Heart left ventricle (tissue), 16 donors: ENCODE results near the gene C1QL1. TPM values are rescaled to one million over a fixed set of nuclear protein-coding genes. Genes with fewer than 3 reads are reported as not detected.

Source experiments
- ATAC-seq, 4 donors: fragments of 200-7000 bp; cut with Tn5 transposase; one replicate each; pipeline ENCODE4 v1.9.1; 2020 to 2022; ENCODE audit warnings: moderate library complexity in 4 of 4, mild to moderate bottlenecking in 3 of 4, moderate number of reproducible peaks in 1 of 4
- DNase-seq, 5 donors: peaks; one replicate each; pipeline ENCODE4 v3.0.0-alpha.2; 2020
- H3K27ac ChIP-seq, 12 donors: fragments of 200-600 bp; sonication (generic) in 4 of 12; one replicate each; pipeline versions ENCODE4 v1.5.0 to v1.8.0; 2016 to 2022; ENCODE audit warnings: mild to moderate bottlenecking in 2 of 12
- H3K27me3 ChIP-seq, 9 donors: fragments of 200-600 bp; sonication (generic) in 2 of 9; one replicate each; pipeline versions ENCODE4 v1.5.1 to v1.8.0; 2016 to 2022; ENCODE audit warnings: mild to moderate bottlenecking in 3 of 9
- H3K36me3 ChIP-seq, 9 donors: fragments of 200-600 bp; sonication (generic) in 2 of 9; one replicate each; pipeline versions ENCODE4 v1.5.0 to v1.8.0; 2018 to 2022; ENCODE audit warnings: mild to moderate bottlenecking in 2 of 9
- H3K4me1 ChIP-seq, 12 donors: fragments of 200-600 bp; sonication (generic) in 4 of 12; one replicate each; pipeline versions ENCODE4 v1.5.0 to v1.8.0; 2016 to 2022; ENCODE audit warnings: mild to moderate bottlenecking in 3 of 12
- H3K4me3 ChIP-seq, 12 donors: fragments of 200-600 bp; sonication (generic) in 4 of 12; one replicate each; pipeline versions ENCODE4 v1.5.0 to v1.8.0; 2017 to 2022; ENCODE audit warnings: mild to moderate bottlenecking in 9 of 12, moderate library complexity in 4 of 12
- H3K9me3 ChIP-seq, 12 donors: fragments of 200-600 bp; sonication (generic) in 4 of 12; one replicate each; pipeline versions ENCODE4 v1.5.0 to v1.8.0; 2016 to 2022; ENCODE audit warnings: mild to moderate bottlenecking in 1 of 12
- CTCF ChIP-seq, 12 donors: fragments of 200-600 bp; sonication (generic) in 4 of 12; IDR thresholded peaks; one replicate each; pipeline versions ENCODE4 v1.5.0 to v1.8.0; 2018 to 2022; ENCODE audit warnings: antibody characterized with exemption in 12 of 12, mild to moderate bottlenecking in 5 of 12
- POLR2A ChIP-seq, 2 donors: fragments of 450-650 bp; IDR thresholded peaks; one replicate each; pipeline ENCODE4 v1.6.1; 2017; ENCODE audit warnings: antibody characterized with exemption in 2 of 2, mild to moderate bottlenecking in 2 of 2, moderate library complexity in 2 of 2
- WGBS, 4 donors: extraction: QIAGEN DNeasy Blood & Tissue Kit in 2 of 4; methylation state at CpG; one replicate each; pipeline versions ENCODE4 v1.1.5 to v1.1.7; 2013 to 2018; 5-methylcytosine and 5-hydroxymethylcytosine counted together
- intact Hi-C, 10 donors: fragments of 100-400 bp; cut with DNase I; formaldehyde crosslinking; loops; one replicate each; pipeline versions ENCODE4 v1.11.1 to v1.14.2; 2022
- polyA plus RNA-seq, 2 donors: library from polyadenylated mRNA; stranded (reverse); fragments of 200-250 nt; gene quantifications; one replicate each; pipeline ENCODE4 v1.2.3, GENCODE V29; 2013
- total RNA-seq, 9 donors: library from RNA; depleted of rRNA in 2 of 9; stranded (reverse); fragments of >200 nt in 2 of 9; fragmentation: NEBNext Ultra II Directional in 3 of 9; extraction: Animal tissue kit (Norgen Biotek cat#: 25700) in 3 of 9; gene quantifications; one replicate each; pipeline versions ENCODE4 v1.1.0 to v1.2.4, GENCODE V29; 2016 to 2023
- donor health status: ischemic (EF 13 %, LVEDD 7.1; RV severe dilation, severe dysfunction).
- donor health status: healthy with polysubstance abuse.
- donor health status: DM: no; HTN: yes; CAD: no.
- donor health status: DM: no; HTN: no; CAD: no.
- donor health status: ischemic (EF 25% LVEDD 6.9; RV normal size, moderate dysfunction).
- donor health status: ischemic (EF 25% LVEDD 5.7; RV mildly dilated, moderate dysfunction).
- donor health status: healthy.
- donor health status: DM: yes; HTN: yes; CAD: no.
- donor health status: ischemic (EF 35%, LVEDD 5.7; RV mildly dilated, moderate dysfunction).
- donor health status: nonischemic (EF 11% LVEDD 7.7; RV severe dilation, severe dysfunction).
- donor health status: DM: yes; HTN: yes; CAD: no.
- donor health status: PGD.
- donor health status: ischemic (EF 29% LVEDD 5.4; RV normal size, mild dysfunction).
- donor health status: nonischemic (EF 23%, LVEDD 6.1; RV moderate dilation, normal function).

Gene C1QL1
- total and polyA plus RNA-seq, 11 donors, result 0.66 to 5.8 (median 1.4) TPM

GRCh38 chr17:44955674-44956425 is 12.3 kb downstream of the C1QL1 start:
- Histone ChIP-seq H3K9me3 (no peaks in the 10 kb centered on the region), H3K4me1 (peaks cover 0 to 5% (median 0%) of the 10 kb centered on the region in 12 donors), H3K4me3 (no peak overlapping the region), H3K27me3 (peaks cover 0 to 40% (median 12%) of the 10 kb centered on the region in 9 donors), H3K36me3 (no peaks in the 10 kb centered on the region), H3K27ac (no peak overlapping the region)
- WGBS, 4 donors, result 68 to 83% (median 74%) methylated on average over 7 to 8 of the region's 8 CpGs
- intact Hi-C loops, result no loop called here
- TF ChIP-seq CTCF (IDR thresholded peaks at IDR 0.05), result no peak
- ATAC-seq, result no peak
- DNase-seq, result no peak

- Histone ChIP-seq H3K9me3 (no peaks in the 10 kb centered on the region), H3K27ac (no peak overlapping the region), H3K4me3 (no peak overlapping the region), H3K36me3 (no peaks in the 10 kb centered on the region), H3K4me1 (peaks cover 0 to 5% (median 3%) of the 10 kb centered on the region in 12 donors), H3K27me3 (peaks cover 0 to 17% (median 0%) of the 10 kb centered on the region in 9 donors)
- no peak for ATAC-seq
- intact Hi-C loops, result no loop called here
- WGBS, 4 donors, result 72 to 77% (median 75%) methylated on average over 6 of the region's 6 CpGs
- DNase-seq, result no peak
- TF ChIP-seq CTCF (IDR thresholded peaks at IDR 0.05) (no peak), POLR2A (IDR thresholded peaks at IDR 0.05) (no peak)
These were observed 15.1 kb downstream of the C1QL1 start for GRCh38 chr17:44952946-44953475.

- intact Hi-C loops, result no loop called here
- peaks cover 0 to 22% (median 9%) of the 10 kb centered on the region in 12 donors for H3K4me1 ChIP-seq
- H3K9me3 ChIP-seq, result no peaks in the 10 kb centered on the region
- ATAC-seq (no peak), DNase-seq (no peak)
- peak overlapping the region in 9 of 12 donors; percentile 19 to 73 (median 59) for H3K27ac ChIP-seq
- no peaks in the 10 kb centered on the region for H3K36me3 ChIP-seq
- H3K4me3 ChIP-seq, result peak overlapping the region; percentile 22 to 80 (median 59)
- TF ChIP-seq POLR2A (IDR thresholded peaks at IDR 0.05) (no peak), CTCF (IDR thresholded peaks at IDR 0.05) (no peak)
- WGBS, 4 donors, result 69 to 87% (median 70%) methylated on average over 4 to 7 of the region's 7 CpGs
- H3K27me3 ChIP-seq, result no peaks in the 10 kb centered on the region
These were observed 19.7 kb downstream of the C1QL1 start for GRCh38 chr17:44948315-44948795.
